GM18868 (cell line): Measurements from ENCODE around the gene OR9A2.
A peak's percentile ranks its signal among the peaks of the same experiment; 100 is the strongest.

ENCODE experiments used
- ATAC-seq: cut with Tn5 transposase; IDR thresholded peaks from one replicate; pipeline ENCODE4 v1.9.1; 2021; ENCODE audit warnings: mild to moderate bottlenecking, moderate library complexity; ENCODE audit not compliant: unreplicated experiment

The OR9A2 gene

DNA sequence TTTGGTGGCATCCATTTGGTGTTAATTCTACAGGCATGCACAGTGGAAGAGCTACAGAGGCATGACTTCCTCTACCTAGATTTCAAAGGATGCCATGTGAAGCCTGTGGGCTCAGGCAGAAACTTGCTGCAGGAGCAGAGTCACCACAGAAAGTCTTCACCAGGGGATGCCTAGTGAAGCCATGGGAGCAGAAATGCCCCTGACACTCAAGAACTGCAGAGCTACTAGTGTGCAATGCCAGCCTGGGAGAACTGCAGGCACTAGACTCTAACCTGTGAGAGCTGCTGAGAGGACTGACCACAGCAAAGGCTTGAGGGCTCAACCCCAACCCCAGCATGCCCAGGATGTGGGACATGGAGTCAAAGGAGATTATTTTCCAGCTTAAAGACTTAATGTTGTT, 3.9 kb downstream of the OR9A2 start:
- ATAC-seq = no peak

DNA sequence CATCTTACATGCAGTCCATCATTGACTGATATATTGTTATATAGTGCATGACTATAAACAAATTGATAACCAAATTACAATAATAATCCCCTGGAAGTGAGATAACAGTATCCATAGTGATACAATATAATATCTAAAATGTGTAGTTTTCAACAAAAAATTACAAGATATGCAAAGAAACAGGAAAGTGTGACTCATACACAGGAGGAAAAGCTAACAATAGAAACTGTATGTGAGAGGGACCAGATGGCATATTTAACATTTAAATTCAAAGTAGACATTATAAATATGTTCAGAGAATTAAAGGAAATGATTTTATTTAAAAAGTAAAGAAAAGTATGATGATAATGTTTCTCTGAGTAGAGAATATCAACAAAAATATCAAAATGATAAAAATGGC, 8.0 kb downstream of the OR9A2 start:
- no peak for ATAC-seq

DNA sequence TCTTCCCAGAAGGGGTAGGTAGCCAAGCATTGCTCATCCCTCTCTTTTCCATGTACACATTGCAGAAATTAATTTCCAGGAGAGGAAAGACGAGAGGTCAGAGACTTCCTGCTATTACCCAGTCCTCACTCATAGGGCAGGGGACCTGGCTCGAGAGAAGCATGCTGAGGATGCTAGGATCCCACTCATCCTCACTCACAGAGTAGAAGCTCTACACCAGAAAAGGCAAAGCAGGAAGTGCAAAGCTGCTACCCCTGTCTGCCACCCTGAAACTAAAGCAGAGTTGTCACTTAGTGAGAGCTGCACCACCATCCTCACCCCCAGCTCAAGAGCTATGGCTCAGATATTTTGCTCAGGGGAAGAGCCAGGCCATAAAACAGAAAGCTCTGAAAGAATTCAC, 9.9 kb downstream of the OR9A2 start:
- peak; percentile 43 for ATAC-seq

DNA sequence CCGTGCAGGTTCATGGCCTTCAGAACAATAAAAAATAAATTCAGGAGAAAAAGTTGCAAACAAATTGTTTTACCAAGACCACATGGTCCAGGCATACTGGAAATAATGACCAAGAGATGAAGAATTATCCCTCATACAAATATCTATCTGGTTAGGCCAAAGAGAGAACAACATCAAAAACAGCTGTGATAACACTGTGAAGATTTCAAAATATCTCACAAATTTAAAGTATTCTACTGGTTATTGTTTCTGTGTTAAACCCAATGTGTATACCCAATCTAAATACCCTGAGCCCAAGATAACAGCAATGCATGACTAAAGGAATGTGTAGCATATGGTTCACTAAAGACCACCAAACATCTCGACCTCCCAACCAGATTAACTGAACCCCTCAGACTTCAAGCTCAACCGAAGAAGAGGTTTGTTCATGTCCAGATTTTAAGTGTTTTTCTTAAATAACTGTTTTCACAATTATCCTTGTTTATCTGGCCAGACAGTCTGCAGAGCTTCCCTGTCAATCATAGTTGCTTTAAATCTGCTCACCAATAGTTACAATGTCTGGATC, 10.9 kb downstream of the OR9A2 start:
- ATAC-seq = no peak

DNA sequence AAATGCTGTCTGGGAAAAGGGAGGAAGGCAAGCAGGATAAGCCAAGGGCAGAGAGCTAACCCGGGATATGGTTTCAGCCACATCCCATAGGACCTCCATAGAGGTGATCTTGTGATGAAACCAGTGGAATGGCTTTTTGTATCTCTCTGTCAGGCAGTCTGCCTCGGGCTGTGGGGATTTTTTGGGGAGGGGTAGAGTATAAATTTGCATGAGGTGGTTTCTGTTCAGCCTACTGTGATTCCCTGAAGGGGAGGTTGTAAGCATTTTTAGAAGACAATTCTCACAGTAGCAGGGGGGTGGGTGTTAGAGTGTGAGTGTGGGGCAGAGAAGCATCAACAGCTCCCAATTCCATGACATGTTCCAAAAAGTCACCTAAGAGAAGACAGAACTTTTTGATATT, 11.8 kb downstream of the OR9A2 start:
- peak; percentile 94 for ATAC-seq

DNA sequence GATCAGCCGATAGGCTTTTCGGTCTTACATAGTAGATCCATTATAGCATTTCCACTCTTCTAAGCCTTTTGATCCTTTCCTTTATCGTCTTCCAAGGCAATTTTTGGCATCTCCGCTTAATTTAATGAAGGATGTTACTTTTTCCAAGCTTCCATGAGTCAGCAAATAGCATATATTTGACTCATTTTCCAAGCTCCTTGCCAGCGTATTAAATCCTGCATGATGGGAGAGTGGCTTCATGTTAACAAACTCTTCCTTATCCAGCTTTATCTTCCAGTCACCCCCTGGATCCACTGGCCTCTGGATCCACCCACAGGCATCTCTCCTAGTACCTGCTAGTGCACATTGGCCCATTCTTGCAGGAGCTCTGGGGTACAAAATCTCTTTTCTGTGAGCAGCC, 13.0 kb downstream of the OR9A2 start:
- ATAC-seq = no peak

DNA sequence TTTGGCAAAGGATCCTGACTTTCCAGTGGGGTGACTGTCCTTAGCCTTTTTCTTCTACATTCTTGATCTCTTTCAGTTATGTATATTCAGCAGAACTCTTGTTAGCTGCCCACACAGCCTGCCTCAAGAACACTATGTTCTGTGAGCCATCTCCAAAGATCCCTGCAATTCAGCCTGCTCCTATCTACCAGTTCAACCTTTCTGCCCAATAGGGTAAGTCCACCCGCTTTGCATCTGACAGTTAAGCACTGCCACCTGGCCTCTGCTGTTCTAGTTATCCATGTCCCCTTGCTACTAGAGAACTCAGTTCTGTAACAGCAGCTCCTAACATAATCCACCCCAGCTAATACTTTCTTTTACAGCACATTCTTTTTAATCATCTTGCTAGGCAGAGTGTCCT, 13.5 kb downstream of the OR9A2 start:
- no peak for ATAC-seq

DNA sequence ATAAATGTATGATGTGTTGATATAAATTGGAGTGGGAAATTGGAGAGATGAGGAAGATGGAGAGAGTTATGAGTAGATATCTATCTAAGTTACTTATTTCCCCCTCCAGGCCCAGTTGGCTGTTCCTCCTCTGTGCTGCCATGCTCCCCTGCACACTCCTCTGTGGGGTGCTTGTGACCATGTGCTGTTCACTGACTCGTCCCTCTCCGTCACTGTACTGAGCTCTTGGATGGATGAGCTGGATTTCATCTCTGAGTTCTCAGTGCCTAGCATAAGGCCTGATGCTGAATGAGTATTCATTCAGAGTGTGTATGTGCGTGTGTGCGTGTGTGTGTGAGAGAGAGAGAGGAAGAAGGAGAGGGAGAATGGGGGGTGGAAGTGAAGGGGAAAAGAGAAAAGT, 14.5 kb downstream of the OR9A2 start:
- no peak for ATAC-seq

DNA sequence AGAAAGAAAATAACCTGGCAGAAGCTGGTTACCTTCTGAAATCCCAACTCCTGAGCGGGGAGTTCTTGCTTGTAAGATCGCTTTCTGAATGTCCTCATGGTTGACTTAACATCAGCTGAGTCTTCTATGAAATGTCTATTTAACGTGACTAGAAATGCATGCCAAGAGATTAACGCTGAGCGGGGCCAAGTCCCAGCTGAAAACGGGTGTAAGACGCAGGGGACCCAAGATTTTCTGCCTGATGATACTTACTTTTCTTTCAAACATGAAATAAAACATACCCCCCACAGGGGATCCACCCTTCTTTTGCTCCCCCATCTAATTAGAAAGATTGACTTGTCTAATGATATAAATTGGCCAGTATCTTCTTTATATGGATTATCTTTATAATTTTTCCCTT, 14.9 kb downstream of the OR9A2 start:
- ATAC-seq = no peak

DNA sequence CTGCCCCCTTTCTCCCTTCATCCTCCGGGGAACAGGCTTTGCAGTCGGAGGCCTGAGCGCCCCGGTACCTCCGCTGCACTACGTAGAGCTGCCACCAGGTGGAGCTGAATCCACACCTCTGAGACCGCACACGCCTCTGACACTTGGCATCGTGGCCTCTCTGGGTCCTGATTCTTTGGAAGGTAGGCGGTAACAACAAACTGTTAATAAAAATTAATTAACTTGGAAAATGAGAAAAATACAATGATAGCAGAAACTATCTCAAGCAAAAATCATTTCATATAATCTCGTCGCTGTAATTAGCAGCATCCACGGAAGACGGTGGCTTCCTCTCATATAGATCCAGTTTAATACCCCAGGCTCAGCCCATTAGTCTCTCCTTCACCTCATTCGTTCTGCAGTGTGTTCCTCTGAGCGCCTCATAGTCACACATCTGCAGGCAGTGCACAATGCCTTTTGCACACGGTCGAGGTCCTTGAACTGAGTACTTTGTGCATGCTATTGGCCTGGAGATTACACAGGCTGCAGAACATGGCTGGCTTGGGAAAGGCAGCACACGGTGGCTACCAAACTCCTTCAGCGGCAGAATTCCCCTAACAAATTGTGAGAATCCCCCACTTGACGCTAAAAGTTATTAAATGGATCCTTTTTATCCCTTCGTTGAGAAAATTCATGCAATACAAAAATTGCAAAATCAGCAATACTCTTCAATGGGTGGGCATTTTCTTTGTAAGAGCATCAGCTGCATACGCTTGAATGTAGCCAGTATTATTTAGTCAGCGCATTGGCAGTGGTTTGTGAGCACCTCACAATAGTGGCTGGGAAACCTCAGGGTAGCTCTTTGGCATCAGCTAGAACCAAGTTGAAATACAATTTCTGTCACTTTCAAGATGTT, 18.7 kb downstream of the OR9A2 start:
- peak; percentile 86 for ATAC-seq

DNA sequence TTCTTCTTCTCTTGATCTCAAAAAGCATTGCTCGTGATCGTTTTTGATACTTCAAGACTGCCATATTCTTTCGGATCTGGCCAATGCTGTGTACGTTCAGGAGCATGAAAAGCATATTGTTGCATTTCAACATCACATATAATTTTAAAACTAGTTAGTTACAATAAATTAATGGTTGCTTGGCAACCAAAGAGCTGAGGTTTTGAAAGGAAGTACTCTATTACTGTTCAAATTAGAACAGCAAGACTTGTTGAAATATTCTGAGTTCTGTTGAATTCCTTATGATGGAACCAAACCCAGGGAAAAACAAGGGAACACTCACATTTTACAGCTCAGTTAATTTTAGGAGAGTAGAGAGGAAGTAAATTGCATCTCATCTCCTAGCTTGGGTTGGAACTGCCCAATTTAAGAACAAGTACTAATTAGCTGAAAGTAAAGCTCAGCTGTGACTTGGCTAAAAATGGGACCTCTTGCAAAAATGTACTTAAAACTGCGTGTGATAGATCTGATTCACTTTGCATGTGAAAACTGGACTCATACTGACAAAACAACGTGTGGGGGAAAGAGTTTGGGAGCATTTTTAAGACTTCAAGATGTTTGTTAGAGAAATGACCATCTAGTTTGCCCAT, 21.2 kb downstream of the OR9A2 start:
- ATAC-seq = no peak

DNA sequence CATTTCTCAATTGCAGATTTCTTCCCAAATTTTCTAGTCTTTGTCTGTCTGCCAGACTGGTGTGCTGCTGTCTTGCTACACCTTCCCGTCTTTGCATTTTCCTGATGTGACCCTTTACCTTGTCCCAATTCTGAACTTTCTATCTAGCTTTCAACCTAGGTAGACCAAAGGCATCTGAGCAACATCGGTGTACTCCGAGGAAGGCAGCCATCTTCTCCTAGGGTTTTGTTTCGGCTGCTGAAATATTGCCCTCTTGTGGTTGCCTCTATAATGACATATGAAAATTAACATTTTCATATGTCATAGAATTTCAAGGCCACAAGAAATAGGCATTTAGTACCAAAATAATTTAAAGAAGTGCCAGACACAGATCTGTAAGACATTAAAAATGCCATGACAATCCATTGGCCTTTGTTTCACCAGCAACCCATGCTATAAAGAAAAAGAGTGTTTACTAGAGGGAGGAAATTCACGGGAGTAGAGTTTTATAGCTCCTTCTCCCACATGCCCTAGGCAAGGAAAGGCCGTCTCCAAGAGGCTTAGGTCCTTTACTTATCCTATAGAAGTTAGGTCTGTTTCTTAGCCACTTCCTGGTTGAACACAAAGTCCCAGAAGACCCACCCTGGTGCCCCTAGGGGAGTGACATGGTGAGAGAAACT, 23.4 kb downstream of the OR9A2 start:
- peak; percentile 64 for ATAC-seq

DNA sequence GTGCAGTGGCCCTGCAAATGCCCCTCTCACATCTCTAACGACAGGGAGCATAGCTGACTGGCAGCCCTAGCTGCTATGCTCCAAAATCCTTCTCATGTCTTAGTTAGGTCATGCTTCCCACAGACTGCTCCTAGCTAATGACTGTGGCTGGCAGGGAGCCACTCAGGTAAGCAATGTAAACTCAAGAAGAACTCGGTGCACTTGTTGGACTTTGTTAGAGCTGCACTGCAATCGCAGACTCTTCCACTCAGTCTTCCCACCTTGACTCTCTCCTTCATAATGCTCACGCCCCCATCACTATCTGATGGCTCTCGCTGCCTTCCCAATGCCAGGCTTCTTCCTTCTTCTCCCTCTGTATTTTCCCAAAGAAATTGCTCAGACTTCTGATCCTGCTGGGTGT, 24.0 kb downstream of the OR9A2 start:
- no peak for ATAC-seq

DNA sequence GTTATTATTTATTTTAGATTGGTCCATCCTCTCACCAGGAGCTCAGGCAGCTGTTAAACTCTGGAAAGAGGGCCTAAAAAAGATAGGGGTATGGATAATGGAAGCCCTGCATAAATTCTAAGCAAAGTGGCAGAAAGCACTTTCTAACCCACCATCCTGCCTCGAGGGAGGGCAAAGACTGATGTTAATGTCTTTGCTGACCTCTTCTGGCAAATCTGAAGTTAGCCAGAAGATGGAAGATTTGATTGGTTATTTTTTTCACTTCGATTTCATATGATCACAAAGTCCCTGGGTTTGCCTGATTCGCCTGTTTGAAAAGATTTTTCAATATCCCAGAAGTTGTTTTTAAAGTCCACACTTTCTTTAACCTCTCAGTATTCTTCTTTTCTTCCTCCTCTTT, 24.8 kb downstream of the OR9A2 start:
- ATAC-seq = no peak

DNA sequence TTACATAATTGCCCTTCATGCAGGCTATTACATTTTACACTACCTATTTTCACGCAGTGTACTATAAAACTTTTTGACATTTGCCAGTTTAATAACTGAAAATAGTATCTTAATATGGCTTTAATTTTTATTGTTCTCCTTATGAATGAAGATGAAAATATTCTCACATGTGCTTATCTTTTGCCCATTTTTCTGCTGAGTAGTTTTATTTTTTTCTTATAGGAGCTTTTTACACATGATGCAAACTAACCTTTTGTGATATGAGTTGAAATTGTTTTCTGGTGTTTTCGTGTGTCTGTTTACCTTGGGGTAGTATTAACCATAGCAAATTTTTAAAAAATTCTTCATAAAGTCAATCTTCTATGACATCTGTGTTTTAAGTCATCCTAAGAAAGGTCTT, 26.3 kb downstream of the OR9A2 start:
- ATAC-seq = no peak

DNA sequence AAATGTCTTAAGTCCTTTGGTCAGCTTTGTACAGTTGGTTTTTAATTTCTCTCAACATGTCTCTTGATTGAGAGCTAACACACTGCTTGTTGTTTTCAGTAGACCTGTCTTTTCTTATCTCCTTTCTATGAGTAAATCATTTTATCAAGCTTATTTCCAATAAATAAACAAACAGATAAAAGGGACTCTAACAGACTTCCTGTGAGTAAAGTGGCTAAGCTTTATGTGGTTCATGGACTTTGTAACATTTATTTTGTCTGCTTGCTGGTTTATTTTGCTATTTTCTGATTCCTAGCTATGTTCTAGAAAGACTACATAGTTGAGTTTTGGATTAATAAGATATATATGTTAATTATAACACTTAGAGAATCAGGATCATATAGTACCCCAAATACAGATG, 27.1 kb downstream of the OR9A2 start:
- no peak for ATAC-seq

DNA sequence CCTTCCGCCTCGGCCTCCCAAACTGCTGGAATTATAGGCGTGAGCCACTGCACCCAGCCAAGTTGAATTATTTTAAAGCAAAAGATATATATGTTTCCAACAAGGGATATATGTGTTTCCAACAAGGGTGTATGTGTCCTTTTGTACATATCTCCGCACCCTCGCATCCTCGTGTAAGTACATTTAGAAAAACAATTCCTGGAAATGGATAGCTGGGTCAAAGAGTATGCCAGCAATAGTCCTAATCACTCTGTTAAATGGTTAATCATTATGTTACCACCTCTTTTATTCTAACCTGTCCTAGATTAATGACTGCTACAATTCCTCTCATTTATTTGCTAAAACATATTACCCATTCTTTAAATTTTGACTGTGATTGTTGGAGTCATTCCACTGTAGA, 28.0 kb downstream of the OR9A2 start:
- no peak for ATAC-seq

DNA sequence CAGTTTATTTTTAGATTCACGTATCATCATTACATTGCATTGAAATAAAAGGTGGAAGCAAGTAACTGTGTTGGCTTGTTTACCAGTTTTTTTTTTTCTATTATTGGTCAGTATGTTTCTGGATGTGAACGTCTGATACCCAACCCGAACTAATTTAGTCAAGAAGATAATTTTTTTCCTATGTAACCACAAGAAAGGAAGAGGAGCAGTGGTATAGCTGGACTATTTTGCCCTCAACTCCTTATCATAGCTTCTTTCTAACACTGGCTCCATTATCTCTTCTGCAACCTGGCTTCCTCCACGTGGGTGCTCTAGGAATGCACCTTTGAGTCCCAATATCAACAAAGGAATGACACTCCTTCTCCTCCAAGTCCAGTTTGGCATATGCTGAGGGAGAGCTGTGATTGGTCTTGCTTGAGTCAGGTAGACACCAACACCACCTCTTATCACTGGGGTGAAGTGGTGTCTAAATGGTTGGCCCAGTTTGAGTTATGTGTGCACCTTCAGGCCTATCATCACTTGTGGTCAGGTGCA, 29.4 kb downstream of the OR9A2 start:
- no peak for ATAC-seq

DNA sequence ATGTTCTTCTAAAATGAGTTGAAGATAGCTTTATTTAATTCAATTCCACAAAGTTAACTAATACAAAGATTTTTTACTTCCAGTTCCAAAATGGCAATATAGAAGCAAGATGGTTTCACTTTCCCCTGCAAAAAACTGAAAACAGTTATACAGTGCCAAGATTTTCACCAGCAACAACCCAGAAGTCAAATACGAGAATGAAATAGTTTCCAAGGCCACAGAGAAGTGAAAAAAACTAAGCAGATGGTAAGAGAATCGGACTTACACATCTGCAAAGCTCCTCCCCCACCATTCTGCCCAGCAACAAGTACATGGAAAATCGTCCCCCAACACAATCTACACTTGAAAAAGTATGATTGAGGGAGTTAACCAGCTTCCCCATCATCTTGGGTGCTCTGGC, 34.5 kb downstream of the OR9A2 start:
- ATAC-seq = no peak

DNA sequence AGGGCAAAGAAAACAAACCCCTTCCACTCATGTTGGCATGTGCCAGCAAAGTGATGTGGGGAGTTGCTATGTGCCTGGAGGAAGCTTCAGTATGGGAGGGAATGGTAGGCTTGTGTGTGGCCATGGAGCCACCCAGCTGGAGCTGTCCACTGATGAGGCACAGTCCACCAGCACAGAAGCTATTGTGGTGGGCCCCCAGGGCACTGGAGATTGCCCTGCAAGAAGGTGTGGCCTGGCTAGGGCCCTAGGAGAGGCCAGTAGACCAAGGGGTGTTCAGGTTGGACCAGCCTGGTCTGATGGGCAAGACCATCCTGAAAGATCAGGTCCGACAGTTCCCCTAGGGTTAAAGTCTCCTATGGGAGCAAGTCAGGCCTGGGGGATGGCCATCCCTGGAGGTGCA, 42.6 kb downstream of the OR9A2 start:
- no peak for ATAC-seq

DNA sequence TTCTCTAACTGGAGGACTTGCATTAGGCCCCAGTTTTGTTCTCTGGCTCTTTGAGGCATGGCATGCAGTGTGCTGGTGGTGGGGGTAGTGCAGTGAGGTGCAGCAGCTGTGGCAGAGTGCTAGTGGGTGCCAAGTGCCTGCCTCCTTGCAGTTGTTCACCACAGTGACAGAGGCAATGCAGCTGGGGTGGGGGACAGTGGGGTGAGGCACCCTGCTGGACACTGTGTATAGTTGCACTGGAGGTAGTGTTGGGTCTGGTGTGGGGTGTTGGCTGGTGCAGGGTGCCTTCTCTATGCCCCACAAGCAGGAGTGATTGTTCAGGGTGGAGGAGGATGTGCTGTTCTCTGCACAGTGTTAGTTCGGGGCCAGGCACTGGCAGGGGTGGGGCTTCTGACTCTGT, 43.1 kb downstream of the OR9A2 start:
- no peak for ATAC-seq
